GM18951 (cell line): ENCODE data around the gene RDX.
"Not testable (repeated sequence)": the region's sequence is repeated elsewhere in the genome, so short reads cannot be mapped to it uniquely, and the experiment has no call there.

Experiments
- POLR2A ChIP-seq: IDR thresholded peaks from 4 replicates; pipeline ENCODE4 v1.6.1; 2011; ENCODE audit warnings: mild to moderate bottlenecking; ENCODE audit not compliant: insufficient read length, insufficient read depth; ENCODE audit errors: extremely low read depth
- in situ Hi-C: fragments of 300-500 bp; cut with MboI; formaldehyde crosslinking; loops from one replicate; pipeline ENCODE4 v1.12.0; 2022; ENCODE audit warnings: low sequenced_read_pairs, mixed read lengths, inconsistent platforms; ENCODE audit not compliant: unreplicated experiment

Gene RDX

GRCh38 chr11:110196241-110196754, 100.1 kb downstream of the RDX start:
- in situ Hi-C loops = no loop called here
- no peak for TF ChIP-seq POLR2A

GRCh38 chr11:110194211-110194766, 102.1 kb downstream of the RDX start:
- in situ Hi-C loops = not testable (repeated sequence)

- in situ Hi-C loops = not testable (repeated sequence)
Measured at GRCh38 chr11:110192604-110193282, 103.7 kb downstream of the RDX start.

- in situ Hi-C loops = no loop called here
- TF ChIP-seq POLR2A = no peak
Measured at GRCh38 chr11:110190885-110191284, 105.5 kb downstream of the RDX start.

- no peak for TF ChIP-seq POLR2A
- in situ Hi-C loops = no loop called here
Measured at GRCh38 chr11:110187731-110188130, 108.7 kb downstream of the RDX start.

- no peak for TF ChIP-seq POLR2A
- in situ Hi-C loops = no loop called here
Measured at GRCh38 chr11:110186867-110187266, 109.5 kb downstream of the RDX start.

GRCh38 chr11:110186456-110186855, 110.0 kb downstream of the RDX start:
- in situ Hi-C loops = no loop called here
- TF ChIP-seq POLR2A = no peak

GRCh38 chr11:110185599-110185998, 110.8 kb downstream of the RDX start:
- no peak for TF ChIP-seq POLR2A
- in situ Hi-C loops = no loop called here

GRCh38 chr11:110185121-110185591, 111.3 kb downstream of the RDX start:
- in situ Hi-C loops = no loop called here
- TF ChIP-seq POLR2A = no peak

- TF ChIP-seq POLR2A = no peak
- in situ Hi-C loops = no loop called here
Measured at GRCh38 chr11:110184456-110184855, 112.0 kb downstream of the RDX start.

- in situ Hi-C loops = no loop called here
- TF ChIP-seq POLR2A = no peak
Measured at GRCh38 chr11:110182886-110183285, 113.5 kb downstream of the RDX start.

- TF ChIP-seq POLR2A = no peak
- in situ Hi-C loops = no loop called here
Measured at GRCh38 chr11:110179064-110179463, 117.3 kb downstream of the RDX start.

- in situ Hi-C loops = no loop called here
- no peak for TF ChIP-seq POLR2A
Measured at GRCh38 chr11:110177086-110177456, 119.3 kb downstream of the RDX start.

- no peak for TF ChIP-seq POLR2A
- in situ Hi-C loops = no loop called here
Measured at GRCh38 chr11:110176366-110177085, 119.9 kb downstream of the RDX start.
